ENCODE data around the gene TFE3.

- TF ChIP-seq EZH2 (IDR thresholded peaks at IDR 0.05; ENCODE audit: borderline replicate concordance, low read depth, low read length, severe bottlenecking) (no peak), GATA2 (IDR thresholded peaks at IDR 0.05; ENCODE audit: insufficient read depth, insufficient read length, low read depth, low read length) (no peak)
Observed at GRCh38 chrX:49066278-49066677, 23.1 kb upstream of the TFE3 start.
